Measurements from ENCODE around the gene TFF1. TPM values are rescaled to one million over a fixed set of nuclear protein-coding genes. Genes with fewer than 3 reads are reported as not detected.

TFF1 gene
- total RNA-seq, 5 donors from 2014 or later (not counting 1 experiment from before 2014, with no cell fraction given): 1.2 to 1.3 TPM; not detected in 3

DNA sequence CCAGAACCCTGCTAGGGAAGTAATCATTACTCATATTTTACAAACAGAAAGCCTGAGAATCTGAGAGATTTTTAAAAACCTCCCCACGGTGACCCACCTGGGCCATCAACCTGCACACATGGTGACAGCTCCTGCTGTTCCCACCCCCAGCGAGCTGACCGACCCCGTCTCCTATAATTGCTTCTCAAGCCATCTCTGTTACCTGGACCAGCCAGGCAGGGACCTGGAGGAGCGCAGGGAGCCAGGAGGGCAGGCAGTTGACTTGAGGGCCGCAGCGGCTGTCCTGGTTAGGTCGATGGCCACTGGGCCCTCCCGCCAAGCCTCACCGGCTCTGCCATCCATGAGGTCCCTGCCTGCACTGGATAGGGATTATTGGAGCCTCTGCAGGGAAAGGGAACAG, 23.2 kb downstream of the TFF1 start:
- Mint-ChIP-seq H3K4me3 (no peak overlapping the region), H3K27ac (no peak overlapping the region), H3K36me3 (no peaks in the 10 kb centered on the region), H3K4me1 (peaks cover 1 to 7% (median 3%) of the 10 kb centered on the region in 3 donors), H3K27me3 (no peaks in the 10 kb centered on the region), H3K9me3 (no peaks in the 10 kb centered on the region)
- Histone ChIP-seq H3K9me3 (no peaks in the 10 kb centered on the region), H3K4me3 (ENCODE audit: control insufficient read depth in 1 of 2, extremely low read depth in 1 of 2, low read length in 1 of 2) (no peak overlapping the region), H3K27me3 (replicated peaks in 1 of 2; ENCODE audit: control insufficient read depth in 2 of 2, extremely low read depth in 1 of 2, insufficient read depth in 2 of 2, low read length in 1 of 2) (peaks cover 0 to 9% of the 10 kb centered on the region in 2 experiments), H3K36me3 (ENCODE audit: control insufficient read depth in 2 of 2, extremely low read depth in 1 of 2, insufficient read depth in 1 of 2, low read length in 1 of 2) (no peaks in the 10 kb centered on the region), H3K4me1 (ENCODE audit: control insufficient read depth in 1 of 2, extremely low read depth in 1 of 2, insufficient read depth in 2 of 2, low read length in 2 of 2) (peaks cover 3 to 5% of the 10 kb centered on the region in 2 experiments), H3K27ac (ENCODE audit: low read length) (no peak overlapping the region)
- ATAC-seq (replicated peaks in 1 of 4): no peak
- WGBS (ENCODE audit: insufficient coverage): 85% methylated on average over 10 of the region's 10 CpGs
- POLR2A ChIA-PET: no interaction called here
- DNase-seq: no peak
- CTCF ChIA-PET: no interaction called here

DNA sequence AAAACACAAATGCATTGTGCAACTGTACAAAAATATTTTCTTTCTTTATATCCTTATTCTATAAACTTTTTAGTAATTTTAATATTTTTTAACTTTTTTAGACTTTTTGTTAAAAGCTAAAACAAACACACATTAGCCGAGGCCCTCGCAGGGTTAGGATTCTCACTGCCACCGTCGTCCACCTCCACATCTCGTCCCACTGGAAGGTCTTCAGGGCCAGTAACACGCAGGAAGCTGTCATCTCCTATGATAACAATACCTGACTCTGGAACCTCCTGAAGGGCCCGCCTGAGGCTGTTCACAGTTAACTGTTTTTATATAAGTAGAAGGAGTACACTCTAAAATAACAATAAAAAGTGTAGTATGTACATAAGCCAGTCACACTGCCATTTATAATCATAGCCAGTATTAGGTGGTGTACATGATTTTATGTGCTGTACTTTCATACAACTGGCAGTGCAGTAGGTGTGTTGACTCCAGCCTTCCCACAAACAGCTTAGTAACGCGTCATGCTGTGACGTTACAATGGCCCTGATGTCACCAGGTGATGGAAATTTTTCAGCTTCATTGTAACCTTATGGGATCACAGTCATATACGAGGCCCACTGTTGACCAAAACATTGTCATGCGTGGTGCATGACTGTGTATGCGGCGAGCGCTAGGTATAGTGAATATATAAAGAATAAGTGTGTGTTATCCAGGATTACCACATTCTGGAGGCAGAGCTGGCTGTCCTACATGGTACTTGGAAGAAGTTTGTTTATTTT, 24.4 kb downstream of the TFF1 start:
- ChIA-PET CTCF (no interaction called here), POLR2A (interaction anchor here in 1 of 2 donors (0.5 kb wide), 1 partner anchor 59 kb away, joined by 7 read pairs; no protein-coding TSS in a partner anchor)
- no peaks in the 10 kb centered on the region for H3K36me3 ChIP-seq (ENCODE audit: control insufficient read depth in 2 of 2, extremely low read depth in 1 of 2, insufficient read depth in 1 of 2, low read length in 1 of 2)
- H3K4me3 ChIP-seq (ENCODE audit: control insufficient read depth in 1 of 2, extremely low read depth in 1 of 2, low read length in 1 of 2): no peak overlapping the region
- peaks cover 3 to 10% of the 10 kb centered on the region in 2 experiments for H3K4me1 ChIP-seq (ENCODE audit: control insufficient read depth in 1 of 2, extremely low read depth in 1 of 2, insufficient read depth in 2 of 2, low read length in 2 of 2)
- H3K27me3 ChIP-seq (replicated peaks in 1 of 2; ENCODE audit: control insufficient read depth in 2 of 2, extremely low read depth in 1 of 2, insufficient read depth in 2 of 2, low read length in 1 of 2): peaks cover 0 to 8% of the 10 kb centered on the region in 2 experiments
- Mint-ChIP-seq H3K4me3 (no peak overlapping the region), H3K27me3 (no peaks in the 10 kb centered on the region), H3K4me1 (peaks cover 8 to 14% (median 10%) of the 10 kb centered on the region in 3 donors), H3K36me3 (no peaks in the 10 kb centered on the region), H3K27ac (no peak overlapping the region), H3K9me3 (no peaks in the 10 kb centered on the region)
- H3K9me3 ChIP-seq: no peaks in the 10 kb centered on the region
- no peak for DNase-seq
- no peak overlapping the region for H3K27ac ChIP-seq (ENCODE audit: low read length)
- WGBS (ENCODE audit: insufficient coverage): 98% methylated on average over 9 of the region's 15 CpGs
- ATAC-seq (replicated peaks in 1 of 4): no peak

- ChIA-PET CTCF (interaction anchor here in 1 of 2 donors (0.5 kb wide), 1 partner anchor 66 kb away, joined by 7 read pairs; no protein-coding TSS in a partner anchor), POLR2A (no interaction called here)
- ATAC-seq (replicated peaks in 1 of 4) (no peak), DNase-seq (no peak)
- Histone ChIP-seq H3K4me1 (ENCODE audit: control insufficient read depth in 1 of 2, extremely low read depth in 1 of 2, insufficient read depth in 2 of 2, low read length in 2 of 2) (peaks cover 3 to 10% of the 10 kb centered on the region in 2 experiments), H3K4me3 (ENCODE audit: control insufficient read depth in 1 of 2, extremely low read depth in 1 of 2, low read length in 1 of 2) (no peak overlapping the region), H3K27me3 (replicated peaks in 1 of 2; ENCODE audit: control insufficient read depth in 2 of 2, extremely low read depth in 1 of 2, insufficient read depth in 2 of 2, low read length in 1 of 2) (peaks cover 0 to 6% of the 10 kb centered on the region in 2 experiments), H3K9me3 (no peaks in the 10 kb centered on the region), H3K36me3 (ENCODE audit: control insufficient read depth in 2 of 2, extremely low read depth in 1 of 2, insufficient read depth in 1 of 2, low read length in 1 of 2) (no peaks in the 10 kb centered on the region), H3K27ac (ENCODE audit: low read length) (no peak overlapping the region)
- peaks cover 0 to 2% of the 10 kb centered on the region in 2 donors for H3K27me3 Mint-ChIP-seq
- H3K4me3 Mint-ChIP-seq: no peak overlapping the region
- H3K9me3 Mint-ChIP-seq: no peaks in the 10 kb centered on the region
- no peaks in the 10 kb centered on the region for H3K36me3 Mint-ChIP-seq
- H3K27ac Mint-ChIP-seq: no peak overlapping the region
- peaks cover 8 to 14% (median 10%) of the 10 kb centered on the region in 3 donors for H3K4me1 Mint-ChIP-seq
- WGBS (ENCODE audit: insufficient coverage): 90% methylated on average over 22 of the region's 24 CpGs
Observed at GRCh38 chr21:42340187-42341050, 25.9 kb downstream of the TFF1 start.

DNA sequence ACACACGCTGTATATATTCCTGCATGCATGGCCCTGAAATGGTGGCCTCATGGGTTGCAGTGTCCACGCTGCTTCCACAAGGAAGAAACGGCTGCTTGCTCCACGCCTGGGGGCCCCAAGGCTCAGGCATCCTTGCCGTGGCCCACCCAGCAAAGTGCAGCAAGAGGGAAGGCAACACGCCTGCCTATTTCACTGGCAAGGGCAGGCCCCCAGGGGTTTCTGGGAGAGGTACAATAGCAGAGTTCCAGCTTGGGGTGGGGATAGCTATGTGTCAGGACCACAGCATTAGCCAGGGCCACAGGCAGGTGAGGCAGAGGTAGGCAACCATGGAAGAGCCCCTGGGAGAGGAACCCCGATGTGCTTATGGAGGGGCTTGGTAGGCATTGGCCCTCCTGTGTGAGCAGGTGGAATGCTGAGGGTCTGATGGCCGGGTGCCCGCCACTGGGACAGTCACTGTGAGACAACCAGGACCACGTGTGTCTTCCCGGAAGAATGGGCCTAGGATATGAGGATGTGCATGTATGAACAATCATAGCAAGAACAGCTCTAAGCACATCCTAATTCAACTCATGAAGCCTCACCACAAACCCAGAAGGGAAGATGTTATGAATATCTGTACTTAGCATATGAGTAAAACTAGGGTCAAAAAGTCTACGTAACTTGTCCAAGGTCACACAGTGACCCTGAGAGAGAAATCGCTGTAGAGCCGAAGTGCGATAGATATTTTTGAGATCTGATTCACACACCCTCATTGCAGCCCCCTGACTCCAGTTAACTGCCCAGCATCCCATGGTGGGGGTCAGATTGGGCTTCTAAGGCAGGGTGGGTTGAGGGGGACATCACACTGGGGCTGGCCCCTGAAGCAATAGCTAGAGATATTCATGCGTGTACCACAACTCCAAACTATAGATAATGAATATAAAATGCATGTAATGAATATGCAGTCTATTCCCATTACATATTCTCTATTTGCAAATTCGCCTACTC, 27.3 kb downstream of the TFF1 start:
- Histone ChIP-seq H3K36me3 (ENCODE audit: control insufficient read depth in 2 of 2, extremely low read depth in 1 of 2, insufficient read depth in 1 of 2, low read length in 1 of 2) (no peaks in the 10 kb centered on the region), H3K27ac (ENCODE audit: low read length) (no peak overlapping the region), H3K27me3 (replicated peaks in 1 of 2; ENCODE audit: control insufficient read depth in 2 of 2, extremely low read depth in 1 of 2, insufficient read depth in 2 of 2, low read length in 1 of 2) (peaks cover 0 to 5% of the 10 kb centered on the region in 2 experiments), H3K9me3 (no peaks in the 10 kb centered on the region), H3K4me1 (ENCODE audit: control insufficient read depth in 1 of 2, extremely low read depth in 1 of 2, insufficient read depth in 2 of 2, low read length in 2 of 2) (peaks cover 3 to 10% of the 10 kb centered on the region in 2 experiments), H3K4me3 (ENCODE audit: control insufficient read depth in 1 of 2, extremely low read depth in 1 of 2, low read length in 1 of 2) (no peak overlapping the region)
- Mint-ChIP-seq H3K36me3 (no peaks in the 10 kb centered on the region), H3K27me3 (peaks cover 0 to 2% of the 10 kb centered on the region in 2 donors), H3K9me3 (no peaks in the 10 kb centered on the region), H3K4me1 (peaks cover 8 to 14% (median 10%) of the 10 kb centered on the region in 3 donors), H3K27ac (no peak overlapping the region), H3K4me3 (no peak overlapping the region)
- no peak for ATAC-seq (replicated peaks in 1 of 4)
- no peak for DNase-seq
- ChIA-PET CTCF (interaction anchor here (0.5 to 2.0 kb wide), 5 partner anchors 65 to 120 kb away, joined by 3 to 6 read pairs (median 3); partner anchors contain the start of gene UBASH3A (in 2 of the 2)), POLR2A (no interaction called here)
- WGBS (ENCODE audit: insufficient coverage): 89% methylated on average over 8 of the region's 17 CpGs

- CTCF ChIA-PET: interaction anchor here (1.2 to 2.0 kb wide), 5 partner anchors 66 to 112 kb away, joined by 3 to 6 read pairs (median 4); partner anchors contain the start of gene UBASH3A (in 2 of the 2)
- no peak overlapping the region for H3K4me3 ChIP-seq (ENCODE audit: control insufficient read depth in 1 of 2, extremely low read depth in 1 of 2, low read length in 1 of 2)
- no peaks in the 10 kb centered on the region for H3K36me3 ChIP-seq (ENCODE audit: control insufficient read depth in 2 of 2, extremely low read depth in 1 of 2, insufficient read depth in 1 of 2, low read length in 1 of 2)
- H3K9me3 Mint-ChIP-seq: no peaks in the 10 kb centered on the region
- peak; percentile 64 to 93 (median 82) for DNase-seq
- peaks cover 3 to 10% of the 10 kb centered on the region in 2 experiments for H3K4me1 ChIP-seq (ENCODE audit: control insufficient read depth in 1 of 2, extremely low read depth in 1 of 2, insufficient read depth in 2 of 2, low read length in 2 of 2)
- POLR2A ChIA-PET: no interaction called here
- peaks cover 0 to 2% of the 10 kb centered on the region in 2 donors for H3K27me3 Mint-ChIP-seq
- 58% methylated on average over 22 of the region's 23 CpGs for WGBS (ENCODE audit: insufficient coverage)
- no peaks in the 10 kb centered on the region for H3K9me3 ChIP-seq
- no peaks in the 10 kb centered on the region for H3K36me3 Mint-ChIP-seq
- no peak overlapping the region for H3K27ac ChIP-seq (ENCODE audit: low read length)
- H3K27ac Mint-ChIP-seq: peak overlapping the region; percentile 52
- H3K4me1 Mint-ChIP-seq: peaks cover 8 to 14% (median 10%) of the 10 kb centered on the region in 3 donors
- ATAC-seq (replicated peaks in 1 of 4): peak; percentile 98 to 100 (median 99)
- H3K27me3 ChIP-seq (replicated peaks in 1 of 2; ENCODE audit: control insufficient read depth in 2 of 2, extremely low read depth in 1 of 2, insufficient read depth in 2 of 2, low read length in 1 of 2): peaks cover 0 to 4% of the 10 kb centered on the region in 2 experiments
- peak overlapping the region in 2 of 3 donors; percentile 32 to 37 for H3K4me3 Mint-ChIP-seq
Observed at GRCh38 chr21:42337830-42338728, 28.3 kb downstream of the TFF1 start.
